HL-60 (cell line): ENCODE measurements around the gene ADGRE2.

ENCODE experiments used
- DNase-seq, 2 experiments: peaks; one replicate each; pipeline ENCODE4 v3.0.0-alpha.2; 2010 to 2020; ENCODE audit warnings: low read depth in 1 of 2, low spot score in 1 of 2
- H3K27ac ChIP-seq: fragments of 250-450 bp; sonication (Bioruptor Pico); replicated peaks from 2 replicates; pipeline ENCODE4 v1.5.1; 2020; ENCODE audit warnings: mild to moderate bottlenecking, moderate library complexity
- H3K27me3 ChIP-seq: fragments of 250-450 bp; sonication (Bioruptor Pico); 2 replicates; pipeline ENCODE4 v1.5.1; 2021; ENCODE audit warnings: mild to moderate bottlenecking, moderate library complexity; ENCODE audit not compliant: insufficient read depth, poor library complexity, severe bottlenecking
- H3K4me3 ChIP-seq: replicated peaks from 2 replicates; pipeline ENCODE4 v1.5.1; 2011; ENCODE audit warnings: mild to moderate bottlenecking, control low read depth, low read length; ENCODE audit not compliant: insufficient read depth
- GABPA ChIP-seq: IDR thresholded peaks from 2 replicates; pipeline ENCODE4 v1.6.1; 2012; ENCODE audit warnings: low read depth
- POLR2AphosphoS5 ChIP-seq: IDR thresholded peaks from 2 replicates; pipeline ENCODE4 v1.6.1; 2012; ENCODE audit warnings: low read depth
- SPI1 ChIP-seq: IDR thresholded peaks from 2 replicates; pipeline ENCODE4 v1.6.1; 2012; ENCODE audit warnings: low read depth, mild to moderate bottlenecking, borderline replicate concordance
- TF ChIP-seq, protein P1 (sequence below): IDR thresholded peaks from 2 replicates; pipeline ENCODE4 v1.6.1; 2012; ENCODE audit warnings: low read depth; ENCODE audit not compliant: insufficient replicate concordance
- TF ChIP-seq, protein P2 (sequence below): IDR thresholded peaks from one replicate; pipeline ENCODE4 v1.5.1; 2011; ENCODE audit warnings: low read length, control low read depth, inconsistent platforms; ENCODE audit not compliant: insufficient read depth

ADGRE2 gene

DNA sequence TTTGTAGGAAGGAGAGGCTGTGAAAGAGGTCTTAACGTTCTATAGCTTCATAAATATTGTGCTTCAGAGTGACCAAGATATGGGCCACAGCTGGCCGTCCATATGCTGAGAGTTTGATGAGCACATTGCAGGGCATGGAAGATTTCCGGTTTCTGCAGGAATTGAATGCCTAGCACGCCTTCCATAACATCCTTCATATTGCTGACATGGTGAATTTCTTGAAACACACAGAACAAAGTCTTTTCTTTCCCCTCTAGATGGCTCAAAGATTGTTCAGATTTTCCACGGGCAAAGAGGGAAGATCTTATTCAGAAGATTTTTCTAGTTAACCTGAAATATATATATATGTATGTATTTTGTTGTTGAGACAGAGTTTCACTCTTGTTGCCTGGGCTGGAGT is 42.4 kb downstream of the ADGRE2 start:
- H3K27me3 ChIP-seq, result no peaks in the 10 kb centered on the region
- TF ChIP-seq POLR2AphosphoS5 (no peak), SPI1 (no peak), GABPA (no peak)
- TF ChIP-seq, protein P1, sequence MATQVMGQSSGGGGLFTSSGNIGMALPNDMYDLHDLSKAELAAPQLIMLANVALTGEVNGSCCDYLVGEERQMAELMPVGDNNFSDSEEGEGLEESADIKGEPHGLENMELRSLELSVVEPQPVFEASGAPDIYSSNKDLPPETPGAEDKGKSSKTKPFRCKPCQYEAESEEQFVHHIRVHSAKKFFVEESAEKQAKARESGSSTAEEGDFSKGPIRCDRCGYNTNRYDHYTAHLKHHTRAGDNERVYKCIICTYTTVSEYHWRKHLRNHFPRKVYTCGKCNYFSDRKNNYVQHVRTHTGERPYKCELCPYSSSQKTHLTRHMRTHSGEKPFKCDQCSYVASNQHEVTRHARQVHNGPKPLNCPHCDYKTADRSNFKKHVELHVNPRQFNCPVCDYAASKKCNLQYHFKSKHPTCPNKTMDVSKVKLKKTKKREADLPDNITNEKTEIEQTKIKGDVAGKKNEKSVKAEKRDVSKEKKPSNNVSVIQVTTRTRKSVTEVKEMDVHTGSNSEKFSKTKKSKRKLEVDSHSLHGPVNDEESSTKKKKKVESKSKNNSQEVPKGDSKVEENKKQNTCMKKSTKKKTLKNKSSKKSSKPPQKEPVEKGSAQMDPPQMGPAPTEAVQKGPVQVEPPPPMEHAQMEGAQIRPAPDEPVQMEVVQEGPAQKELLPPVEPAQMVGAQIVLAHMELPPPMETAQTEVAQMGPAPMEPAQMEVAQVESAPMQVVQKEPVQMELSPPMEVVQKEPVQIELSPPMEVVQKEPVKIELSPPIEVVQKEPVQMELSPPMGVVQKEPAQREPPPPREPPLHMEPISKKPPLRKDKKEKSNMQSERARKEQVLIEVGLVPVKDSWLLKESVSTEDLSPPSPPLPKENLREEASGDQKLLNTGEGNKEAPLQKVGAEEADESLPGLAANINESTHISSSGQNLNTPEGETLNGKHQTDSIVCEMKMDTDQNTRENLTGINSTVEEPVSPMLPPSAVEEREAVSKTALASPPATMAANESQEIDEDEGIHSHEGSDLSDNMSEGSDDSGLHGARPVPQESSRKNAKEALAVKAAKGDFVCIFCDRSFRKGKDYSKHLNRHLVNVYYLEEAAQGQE, result no peak
- TF ChIP-seq, protein P2, sequence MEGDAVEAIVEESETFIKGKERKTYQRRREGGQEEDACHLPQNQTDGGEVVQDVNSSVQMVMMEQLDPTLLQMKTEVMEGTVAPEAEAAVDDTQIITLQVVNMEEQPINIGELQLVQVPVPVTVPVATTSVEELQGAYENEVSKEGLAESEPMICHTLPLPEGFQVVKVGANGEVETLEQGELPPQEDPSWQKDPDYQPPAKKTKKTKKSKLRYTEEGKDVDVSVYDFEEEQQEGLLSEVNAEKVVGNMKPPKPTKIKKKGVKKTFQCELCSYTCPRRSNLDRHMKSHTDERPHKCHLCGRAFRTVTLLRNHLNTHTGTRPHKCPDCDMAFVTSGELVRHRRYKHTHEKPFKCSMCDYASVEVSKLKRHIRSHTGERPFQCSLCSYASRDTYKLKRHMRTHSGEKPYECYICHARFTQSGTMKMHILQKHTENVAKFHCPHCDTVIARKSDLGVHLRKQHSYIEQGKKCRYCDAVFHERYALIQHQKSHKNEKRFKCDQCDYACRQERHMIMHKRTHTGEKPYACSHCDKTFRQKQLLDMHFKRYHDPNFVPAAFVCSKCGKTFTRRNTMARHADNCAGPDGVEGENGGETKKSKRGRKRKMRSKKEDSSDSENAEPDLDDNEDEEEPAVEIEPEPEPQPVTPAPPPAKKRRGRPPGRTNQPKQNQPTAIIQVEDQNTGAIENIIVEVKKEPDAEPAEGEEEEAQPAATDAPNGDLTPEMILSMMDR, result no peak
- H3K4me3 ChIP-seq, result no peak overlapping the region
- DNase-seq, result no peak
- H3K27ac ChIP-seq, result no peak overlapping the region

DNA sequence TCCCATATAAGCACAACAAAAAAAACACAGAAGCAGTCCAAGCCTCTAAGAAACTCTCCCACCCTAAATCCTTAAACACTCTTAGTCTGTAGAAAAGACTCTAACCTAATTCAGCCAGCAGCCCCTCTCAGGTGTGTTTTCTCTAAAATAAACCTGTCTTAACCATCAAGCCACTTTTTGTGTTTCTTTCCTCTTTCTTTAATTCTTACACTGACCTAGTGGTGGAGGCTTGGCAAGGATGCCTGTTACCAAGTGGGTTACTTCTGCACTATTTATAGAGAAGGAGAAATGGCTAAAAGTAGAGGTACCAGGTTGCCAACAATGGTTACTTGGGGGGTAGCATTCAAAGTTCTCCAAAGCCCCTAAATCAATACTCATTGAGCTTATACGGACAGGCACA is 44.8 kb downstream of the ADGRE2 start:
- Histone ChIP-seq H3K4me3 (no peak overlapping the region), H3K27ac (no peak overlapping the region), H3K27me3 (no peaks in the 10 kb centered on the region)
- DNase-seq, result no peak
- TF ChIP-seq SPI1 (no peak), GABPA (no peak), POLR2AphosphoS5 (no peak)
- TF ChIP-seq, protein P1, result no peak
- TF ChIP-seq, protein P2, result no peak

DNA sequence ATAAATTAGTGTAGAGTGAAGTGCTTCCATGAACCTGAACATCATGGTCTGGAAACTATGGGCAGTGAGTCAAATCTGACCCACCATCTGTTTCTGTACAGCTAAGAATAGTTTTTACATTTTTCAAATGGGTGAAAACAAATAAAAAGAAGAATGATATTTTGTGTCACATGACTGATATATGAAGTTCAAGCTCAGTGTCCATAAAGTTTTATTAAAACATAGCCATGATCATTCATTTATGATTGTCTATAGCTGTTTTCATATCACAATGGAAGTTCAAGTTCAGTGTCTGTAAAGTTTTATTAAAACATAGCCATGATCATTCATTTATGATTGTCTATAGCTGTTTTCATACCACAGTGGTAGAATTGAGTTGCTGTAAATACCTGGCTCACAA is 45.9 kb downstream of the ADGRE2 start:
- no peaks in the 10 kb centered on the region for H3K27me3 ChIP-seq
- H3K27ac ChIP-seq, result no peak overlapping the region
- no peak for DNase-seq
- no peak overlapping the region for H3K4me3 ChIP-seq
- TF ChIP-seq SPI1, result no peak

DNA sequence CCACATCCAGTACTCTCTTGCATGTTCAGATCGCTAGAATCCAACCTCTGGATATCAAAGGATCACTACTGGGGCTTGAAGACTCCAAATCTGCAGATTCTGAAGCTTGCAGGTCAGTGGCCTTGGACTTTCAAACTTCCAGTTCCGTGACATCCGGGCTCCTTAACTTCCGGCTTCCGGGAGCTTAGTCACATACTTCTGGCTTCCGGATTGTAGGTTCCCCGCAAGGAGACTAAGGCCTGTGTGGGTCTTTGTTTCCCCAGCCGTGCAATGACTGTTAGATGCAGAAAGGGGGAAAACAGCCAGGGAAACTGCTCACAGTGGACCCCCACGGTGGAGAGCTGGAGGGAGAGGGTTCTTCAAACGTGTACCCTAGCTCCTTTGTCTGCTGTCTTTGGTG is 47.2 kb downstream of the ADGRE2 start:
- TF ChIP-seq, protein P1, result no peak
- no peak for TF ChIP-seq SPI1
- TF ChIP-seq POLR2AphosphoS5, result no peak
- TF ChIP-seq, protein P2, result no peak
- TF ChIP-seq GABPA, result no peak
- Histone ChIP-seq H3K27ac (no peak overlapping the region), H3K27me3 (no peaks in the 10 kb centered on the region), H3K4me3 (no peak overlapping the region)
- DNase-seq, result no peak
